Renal cortical epithelial cell (primary cell): Measurements from ENCODE around the gene DHX8. TPM values are rescaled to one million over a fixed set of nuclear protein-coding genes. Genes with fewer than 3 reads are reported as not detected.

Experiments used
- DNase-seq: peaks from one replicate; pipeline ENCODE4 v3.0.0-alpha.2; 2011; ENCODE audit warnings: low read depth
- total RNA-seq: library from RNA; depleted of rRNA; stranded (reverse); fragments of >200 nt; gene quantifications from 2 replicates; pipeline ENCODE4 v1.2.3, GENCODE V29; 2014

The DHX8 gene
- total RNA-seq, 1 donor from 2014 or later, result 57.4 TPM

DNA sequence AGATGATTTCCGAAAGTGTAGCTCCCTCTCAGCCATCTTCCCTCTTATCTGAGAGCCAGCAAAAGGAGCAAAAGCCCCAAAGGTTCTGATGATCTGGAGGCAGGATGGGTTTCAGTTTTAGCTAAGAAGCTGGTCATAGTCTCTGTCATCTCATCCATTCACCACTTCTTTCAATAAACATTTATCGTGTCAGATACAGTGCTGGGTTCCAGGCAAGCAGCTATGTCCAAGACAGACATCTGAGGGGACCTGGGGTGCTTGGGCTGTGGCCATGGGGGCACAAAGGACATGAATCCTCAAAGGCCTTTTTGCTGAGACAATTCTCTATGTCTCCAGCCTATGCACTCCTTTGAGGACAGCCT, 63.4 kb downstream of the DHX8 start:
- no peak for DNase-seq

DNA sequence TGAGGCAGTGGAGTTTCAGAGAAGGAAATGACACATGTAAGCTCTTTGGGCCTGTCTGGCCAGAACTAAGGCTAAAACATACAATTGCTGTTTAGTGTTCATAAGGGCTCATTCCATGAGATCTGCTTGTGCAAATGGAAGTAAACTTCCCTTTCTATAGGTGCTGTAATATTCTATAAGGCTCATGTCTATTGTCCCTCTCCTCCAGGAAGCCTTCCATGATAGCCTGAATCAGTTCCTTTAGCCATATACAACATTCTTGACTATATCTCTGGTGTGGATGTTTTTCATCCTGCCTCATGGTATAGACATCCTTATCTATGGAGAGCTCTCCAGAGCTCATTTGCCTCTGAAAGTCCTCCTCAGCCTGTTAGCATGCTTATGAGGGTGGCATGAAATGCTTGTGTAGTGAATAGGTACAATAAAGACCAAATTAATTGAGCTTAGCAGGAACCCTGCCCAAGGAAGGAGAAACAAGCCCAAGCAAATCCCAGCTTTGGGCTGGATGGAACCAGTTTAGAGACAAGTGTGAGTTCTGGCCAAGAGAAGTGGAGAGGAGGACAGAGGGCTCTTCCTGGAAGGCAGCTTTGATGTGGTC, 64.0 kb downstream of the DHX8 start:
- DNase-seq, result no peak

DNA sequence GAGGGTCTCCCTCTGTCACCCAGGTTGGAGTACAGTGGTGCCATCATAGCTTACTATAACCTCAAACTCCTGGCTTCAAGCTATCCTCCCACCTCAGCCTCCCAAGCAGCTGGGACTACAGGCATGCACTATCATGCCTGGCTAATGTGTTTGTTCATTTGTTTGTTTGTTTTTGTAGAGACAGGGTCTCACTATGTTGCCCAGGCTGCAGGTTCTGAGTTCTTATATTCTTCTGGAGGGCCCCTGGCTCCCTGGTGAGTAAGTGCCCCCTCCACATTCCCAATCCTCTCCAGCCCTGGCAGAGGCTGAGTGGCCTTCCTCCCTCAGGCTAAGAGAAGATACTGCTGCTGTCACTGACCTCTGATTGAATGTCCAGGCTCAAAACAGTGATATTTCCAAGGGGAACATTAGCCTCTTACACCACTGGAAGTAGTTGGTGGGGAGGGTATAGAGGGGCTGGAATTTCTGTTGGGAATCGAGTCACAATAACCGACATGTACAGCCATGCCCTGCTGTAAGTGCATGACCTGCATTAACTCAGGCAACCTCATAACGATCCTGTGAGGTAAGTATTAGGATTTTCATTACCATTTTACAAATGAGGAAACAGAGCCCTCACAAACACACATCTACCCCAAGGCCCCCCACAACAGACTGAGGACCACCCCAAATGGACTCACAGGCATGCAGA, 65.1 kb downstream of the DHX8 start:
- DNase-seq, result no peak

DNA sequence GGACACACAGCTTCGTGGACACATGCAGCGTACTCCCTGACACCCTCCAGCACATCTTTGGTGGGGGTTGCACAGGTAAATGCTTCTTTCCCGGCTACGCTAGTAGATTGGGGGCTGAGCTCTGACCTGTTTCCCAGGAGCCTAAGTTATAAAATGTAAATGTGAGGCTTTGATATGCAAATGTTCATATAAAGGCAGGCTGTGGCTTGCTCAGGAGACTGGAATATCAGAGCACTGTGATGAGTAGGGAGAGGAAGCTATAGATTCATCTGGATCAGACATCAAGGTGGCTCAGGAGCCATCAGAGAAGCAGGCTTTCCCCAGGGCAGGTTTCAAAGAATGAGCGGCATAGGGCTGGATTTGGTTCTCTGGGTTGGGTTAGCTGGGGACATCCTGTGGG, 65.7 kb downstream of the DHX8 start:
- DNase-seq, result no peak

DNA sequence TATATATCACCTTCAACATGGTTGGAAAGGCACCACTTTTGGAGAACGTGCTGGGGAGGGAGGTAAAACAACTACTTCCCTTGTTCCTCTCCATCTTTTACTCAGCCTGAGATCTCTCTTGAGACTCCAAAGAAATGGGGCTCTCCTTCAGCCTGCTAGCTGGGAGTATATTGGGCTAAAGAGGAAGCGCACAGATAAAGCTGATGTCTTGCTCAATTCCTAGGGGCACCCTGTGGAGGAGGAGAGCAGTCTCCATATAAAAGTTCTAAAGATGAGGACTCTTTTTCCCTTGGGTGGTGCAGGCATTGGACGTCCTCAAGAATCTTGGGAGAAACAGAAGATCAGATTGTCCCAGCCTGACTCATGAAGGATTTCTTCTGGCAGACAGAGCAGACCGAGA, 67.0 kb downstream of the DHX8 start:
- no peak for DNase-seq

DNA sequence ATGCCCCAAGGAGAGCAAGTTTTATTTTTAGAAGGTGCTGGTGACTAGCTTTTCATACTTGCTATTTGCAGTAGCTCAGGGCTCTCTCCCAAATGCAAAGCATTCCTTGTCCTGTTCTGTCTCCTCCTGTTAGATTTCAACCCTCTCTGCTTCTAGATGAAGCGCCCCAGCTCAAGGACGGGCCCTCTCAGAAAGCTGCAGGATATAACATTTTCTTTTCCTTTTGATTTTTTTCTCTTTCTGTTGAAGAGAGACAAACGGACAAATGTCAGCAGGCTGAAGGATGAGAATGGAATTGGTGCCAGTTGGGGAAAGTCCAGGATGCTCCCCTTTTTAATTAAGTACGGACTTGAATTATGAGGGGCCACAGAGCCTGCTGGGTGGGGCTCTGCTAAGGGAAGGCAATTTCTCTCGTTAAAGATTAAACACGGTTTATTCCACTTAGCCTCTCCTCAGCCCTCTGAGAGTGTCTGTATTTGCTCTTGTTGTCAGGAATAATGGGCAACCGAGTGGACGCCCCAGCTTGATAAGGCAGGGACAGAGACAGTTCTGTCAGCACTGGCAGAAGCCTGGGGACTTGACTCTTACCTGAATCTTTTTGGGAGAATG, 68.6 kb downstream of the DHX8 start:
- DNase-seq, result no peak

DNA sequence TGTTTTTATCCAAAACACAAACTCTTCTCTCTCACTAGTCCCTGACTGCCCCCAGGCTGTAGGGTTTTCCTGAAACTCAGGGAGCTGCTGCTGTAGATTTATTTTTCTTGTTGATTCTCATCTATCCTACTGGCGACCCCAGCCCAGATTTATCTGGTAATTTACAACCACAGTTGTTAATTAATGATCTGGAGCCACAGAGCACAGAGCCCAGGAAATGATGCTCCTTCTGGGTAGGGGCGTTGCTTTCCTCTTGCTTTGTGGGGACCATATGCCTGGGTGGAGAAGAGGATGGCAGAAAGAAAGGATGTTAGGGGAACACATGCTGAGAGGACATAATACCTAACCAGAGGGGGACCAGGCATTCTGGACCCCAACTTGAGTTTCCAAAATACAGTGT, 69.8 kb downstream of the DHX8 start:
- no peak for DNase-seq

DNA sequence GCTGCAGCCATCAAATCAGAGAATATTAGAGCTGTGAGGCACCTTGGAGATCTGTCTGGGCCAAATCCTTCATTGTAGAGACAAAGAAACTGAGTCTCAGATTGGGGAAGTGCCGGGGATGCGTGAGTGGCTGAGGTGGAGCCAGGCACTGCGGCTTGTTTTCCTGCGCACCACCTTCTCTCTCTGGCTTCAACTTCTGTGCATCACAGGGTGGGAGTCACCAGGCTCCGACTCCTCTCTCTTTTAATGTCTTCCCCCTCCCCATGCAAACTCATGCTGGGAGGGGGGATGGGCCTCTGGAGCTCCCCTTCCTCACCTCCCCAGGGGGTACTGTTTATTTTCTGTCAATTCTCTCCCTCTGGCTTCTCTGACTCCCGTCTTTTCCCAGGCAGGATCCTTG, 71.1 kb downstream of the DHX8 start:
- no peak for DNase-seq

DNA sequence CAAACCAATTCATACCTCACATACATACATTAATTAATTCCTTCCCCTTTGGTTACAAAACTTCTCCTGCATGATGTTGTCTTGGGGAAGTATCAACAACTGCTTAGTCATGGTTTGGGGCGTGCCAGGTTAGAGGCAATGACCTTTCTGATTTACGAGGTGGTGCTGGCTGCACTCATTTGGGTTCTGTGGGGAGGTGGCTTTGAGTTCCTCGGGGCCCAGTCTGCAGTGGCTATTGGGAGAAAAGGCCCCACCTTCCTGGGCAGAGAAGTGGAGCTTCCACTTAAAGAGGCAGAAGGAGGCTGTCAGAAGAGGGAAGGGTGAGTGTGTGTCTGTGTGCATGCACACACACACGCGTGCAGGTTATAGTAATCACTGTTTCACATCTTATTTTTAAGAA, 72.5 kb downstream of the DHX8 start:
- peak; percentile 87 for DNase-seq

DNA sequence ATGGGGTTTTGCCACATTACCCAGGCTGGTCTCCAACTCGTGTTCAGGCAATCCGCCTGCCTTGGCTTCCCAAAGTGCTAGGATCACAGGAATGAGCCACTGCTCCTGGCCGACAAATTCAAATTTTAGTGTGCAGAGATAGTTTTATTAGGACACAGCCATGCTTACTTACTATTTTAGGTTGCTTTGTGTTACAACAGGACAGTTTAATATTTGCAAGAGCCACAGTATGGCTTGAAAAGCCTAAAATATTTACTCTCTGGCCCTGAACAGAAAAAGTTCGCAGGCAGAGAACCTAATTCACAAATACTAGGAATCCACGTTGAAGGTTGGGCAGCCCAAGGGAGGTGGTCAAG, 75.0 kb downstream of the DHX8 start:
- no peak for DNase-seq

DNA sequence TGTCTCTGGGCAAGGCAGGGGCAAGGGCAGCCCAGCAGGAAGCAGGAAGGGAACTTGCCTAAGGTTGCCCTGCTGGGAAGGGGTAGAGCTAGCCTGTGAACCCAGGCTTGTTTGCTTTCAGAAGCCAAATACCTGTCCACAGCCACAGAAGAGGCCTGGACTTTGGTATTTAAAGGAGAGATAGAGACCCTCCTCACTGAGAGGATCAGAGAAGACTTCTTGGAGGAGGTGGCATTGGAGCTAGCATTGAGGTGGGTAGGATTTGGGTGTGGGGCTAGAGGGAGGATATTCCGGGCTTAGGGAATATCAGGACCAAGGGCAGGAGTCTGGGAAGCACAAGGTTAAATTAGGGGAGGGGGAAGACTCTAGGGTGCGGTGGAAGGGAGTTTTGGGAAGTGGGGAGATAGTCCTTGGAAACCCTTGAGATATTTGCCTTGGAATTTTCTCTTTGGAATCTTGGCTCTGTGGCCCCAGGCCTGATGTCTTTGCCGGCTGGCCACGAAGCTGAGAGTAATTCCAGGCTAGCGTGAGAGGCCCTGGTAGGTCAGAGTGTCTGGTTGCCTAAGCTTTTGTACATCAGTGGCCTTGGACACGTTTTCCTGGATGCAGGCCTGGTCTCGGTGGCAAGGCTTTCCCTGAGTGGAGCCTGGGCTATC, 75.5 kb downstream of the DHX8 start:
- DNase-seq, result no peak

DNA sequence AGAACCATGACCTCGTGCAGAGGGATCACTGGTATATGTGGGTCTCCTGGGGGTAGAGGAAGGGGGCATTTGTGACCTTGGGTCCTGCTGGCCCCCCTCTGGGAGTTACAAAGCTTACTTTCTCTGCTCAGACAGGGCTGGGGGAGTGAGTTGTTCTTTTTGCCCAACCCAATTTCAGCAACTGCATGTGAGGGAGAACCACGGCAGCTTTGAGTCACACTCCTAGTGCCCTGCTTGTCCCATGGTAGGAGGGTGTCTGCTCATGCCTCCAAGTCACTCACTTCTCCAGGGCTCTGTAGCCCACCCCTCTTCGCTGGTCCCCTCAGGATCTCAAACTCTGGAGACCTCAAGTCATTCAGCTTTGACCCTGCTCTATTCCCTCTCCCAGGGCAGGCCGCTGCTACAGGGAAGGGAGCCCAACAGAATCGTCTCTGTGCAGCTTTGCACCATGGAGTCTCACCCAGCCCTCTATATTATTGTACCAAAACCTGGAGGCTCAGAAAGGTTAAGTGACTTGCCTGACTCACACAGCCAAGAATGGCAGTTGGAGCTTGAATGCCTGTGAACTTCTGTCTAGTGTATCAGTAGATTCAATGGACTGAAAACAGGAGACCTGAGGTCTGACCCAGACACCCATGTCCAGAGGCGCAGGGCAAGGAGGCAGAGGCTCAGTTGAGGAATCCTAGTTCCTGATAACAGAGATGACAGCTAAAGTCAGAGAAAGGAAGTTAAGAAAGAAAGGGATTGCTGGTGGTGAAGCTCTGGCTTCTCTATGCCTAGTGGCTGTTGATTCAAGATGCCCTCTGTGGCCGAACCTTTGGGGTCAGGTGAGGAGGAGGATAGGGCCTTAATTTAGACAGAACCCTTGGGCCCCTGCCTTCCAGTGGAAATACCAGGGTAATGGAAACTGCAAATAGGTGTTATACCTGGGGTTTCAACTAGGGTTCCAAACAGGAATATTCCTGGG, 77.0 kb downstream of the DHX8 start:
- no peak for DNase-seq

DNA sequence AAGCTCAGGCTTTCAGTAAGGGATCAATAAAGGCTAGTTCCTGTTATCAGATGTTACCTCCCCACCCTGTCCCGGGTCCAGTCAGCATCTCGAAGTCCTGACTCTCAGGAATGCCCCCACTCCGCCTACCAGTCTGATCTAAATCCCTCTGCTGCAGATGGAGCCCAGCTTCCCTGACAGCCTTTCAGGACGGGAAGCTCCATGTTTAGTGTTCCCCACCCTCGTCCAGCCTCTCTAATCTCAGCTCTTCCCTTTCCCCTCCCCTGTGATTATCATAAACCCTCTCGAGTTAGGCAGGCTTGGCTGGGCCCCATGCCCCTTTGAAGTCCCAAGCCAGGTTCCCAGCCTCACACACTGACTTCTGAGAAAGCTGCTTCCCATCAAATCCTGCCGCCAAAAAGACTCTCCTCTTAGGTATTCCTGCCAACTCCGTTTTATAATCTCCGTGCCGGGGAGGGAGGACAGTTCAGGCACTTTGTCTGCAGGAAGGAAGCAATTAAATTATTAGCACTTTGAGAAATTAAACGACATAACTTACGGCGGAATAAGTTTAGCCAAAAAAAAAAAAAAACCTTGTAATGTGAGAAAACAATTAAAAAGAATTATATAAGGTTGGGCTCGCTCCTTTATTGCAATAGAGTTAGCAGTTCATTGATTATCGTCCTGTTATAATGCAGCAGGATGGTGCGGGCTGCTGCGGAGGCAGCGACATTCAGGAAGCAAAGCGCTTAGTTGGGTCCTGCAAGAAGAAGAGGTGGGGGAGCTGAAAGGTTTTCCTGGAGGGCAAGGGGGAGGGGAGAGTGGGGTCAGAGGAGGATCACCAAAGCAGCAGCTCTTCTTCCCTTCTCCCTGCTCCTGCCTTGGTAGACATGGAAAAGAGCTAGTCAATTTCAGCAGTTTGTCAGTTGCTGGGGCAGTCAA, 79.2 kb downstream of the DHX8 start:
- DNase-seq, result no peak

DNA sequence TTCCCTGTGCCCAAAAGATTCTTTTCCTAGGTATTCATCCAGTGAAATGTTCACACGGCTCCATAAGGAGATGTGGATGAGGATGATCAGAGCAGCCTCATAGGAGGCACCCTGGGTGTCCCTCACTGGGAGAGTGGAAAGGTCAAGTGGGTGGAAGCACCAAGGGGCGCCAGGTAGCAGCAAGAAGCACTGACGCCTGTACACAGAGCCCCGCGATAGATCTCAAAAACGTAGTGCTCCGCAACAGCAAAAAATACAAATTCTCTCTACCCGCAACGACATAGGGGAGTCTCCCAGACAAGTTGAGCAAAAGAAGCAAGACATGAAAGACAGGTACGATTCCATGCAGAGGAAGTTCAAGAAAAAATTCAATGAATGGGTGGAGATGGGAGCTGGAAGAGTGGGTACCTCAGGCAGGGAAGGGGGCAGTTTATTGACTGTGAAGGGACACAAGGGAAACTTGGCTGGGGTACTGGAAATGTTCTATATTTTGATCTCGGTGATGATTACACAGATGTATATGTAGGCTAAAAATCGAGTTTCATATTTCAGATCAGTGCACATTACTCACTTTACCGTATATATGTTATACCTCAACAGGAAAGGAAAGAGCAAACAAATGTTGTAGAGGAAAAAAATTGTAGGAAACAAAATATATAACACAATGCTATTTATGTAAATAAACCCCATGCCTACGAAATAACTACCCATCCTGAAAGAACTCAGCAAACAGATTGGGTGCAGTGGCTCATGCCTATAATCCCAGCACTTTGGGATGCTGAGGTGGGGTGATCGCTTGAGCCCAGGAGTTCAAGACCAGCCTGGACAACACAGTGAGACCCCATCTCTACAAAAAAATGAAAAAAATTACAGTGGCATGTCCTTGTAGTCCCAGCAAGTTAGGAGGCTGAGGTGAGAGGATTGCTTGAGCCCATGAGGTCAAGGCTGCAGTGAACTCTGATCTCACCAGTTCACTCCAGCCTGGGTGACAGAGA, 80.1 kb downstream of the DHX8 start:
- DNase-seq, result no peak

DNA sequence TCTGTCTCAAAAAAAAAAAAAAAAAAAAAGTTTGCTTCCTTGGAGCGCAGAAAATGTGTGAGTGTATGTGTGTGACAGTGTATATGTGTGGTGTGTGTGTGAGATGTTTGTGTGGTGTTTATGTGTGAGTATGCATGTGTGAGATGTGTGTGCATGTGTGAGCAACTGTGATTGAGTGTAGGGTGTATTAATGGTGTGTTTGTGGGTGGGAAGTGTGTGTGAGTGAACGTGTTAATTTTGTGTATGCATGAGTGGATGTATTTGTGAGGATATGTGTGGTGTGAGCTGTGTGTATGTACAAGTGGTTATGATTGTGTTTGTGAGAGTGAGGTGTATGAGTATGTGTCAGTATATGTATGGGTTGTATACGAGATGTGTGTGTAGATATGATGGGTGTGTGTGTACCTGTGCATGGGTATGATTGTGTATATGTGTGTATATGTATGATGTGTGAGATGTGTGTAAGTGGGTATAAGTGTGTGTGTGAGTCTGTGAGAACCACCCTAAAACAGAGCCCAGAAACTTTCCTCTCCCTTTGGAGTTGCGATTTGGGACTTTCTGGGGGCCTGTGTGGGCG, 84.8 kb downstream of the DHX8 start:
- no peak for DNase-seq

DNA sequence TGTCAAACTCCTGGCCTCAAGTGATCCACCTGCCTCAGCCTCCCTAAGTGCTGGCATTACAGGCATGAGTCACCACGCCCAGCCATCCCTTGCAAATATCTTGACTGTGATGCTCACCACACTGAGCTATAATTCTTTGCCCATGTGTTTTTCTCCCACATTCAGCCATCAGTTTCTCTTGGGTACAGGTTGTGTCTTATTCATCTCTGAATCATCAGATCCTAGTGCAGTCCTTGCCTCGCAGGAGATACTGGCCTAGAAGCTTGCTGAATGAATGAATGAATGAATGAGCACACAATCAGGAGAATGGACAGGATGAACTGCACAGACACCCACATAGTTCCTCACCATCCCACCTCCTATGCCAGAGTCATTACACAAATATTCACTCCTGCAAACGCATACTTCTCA, 86.7 kb downstream of the DHX8 start:
- DNase-seq, result peak; percentile 90

DNA sequence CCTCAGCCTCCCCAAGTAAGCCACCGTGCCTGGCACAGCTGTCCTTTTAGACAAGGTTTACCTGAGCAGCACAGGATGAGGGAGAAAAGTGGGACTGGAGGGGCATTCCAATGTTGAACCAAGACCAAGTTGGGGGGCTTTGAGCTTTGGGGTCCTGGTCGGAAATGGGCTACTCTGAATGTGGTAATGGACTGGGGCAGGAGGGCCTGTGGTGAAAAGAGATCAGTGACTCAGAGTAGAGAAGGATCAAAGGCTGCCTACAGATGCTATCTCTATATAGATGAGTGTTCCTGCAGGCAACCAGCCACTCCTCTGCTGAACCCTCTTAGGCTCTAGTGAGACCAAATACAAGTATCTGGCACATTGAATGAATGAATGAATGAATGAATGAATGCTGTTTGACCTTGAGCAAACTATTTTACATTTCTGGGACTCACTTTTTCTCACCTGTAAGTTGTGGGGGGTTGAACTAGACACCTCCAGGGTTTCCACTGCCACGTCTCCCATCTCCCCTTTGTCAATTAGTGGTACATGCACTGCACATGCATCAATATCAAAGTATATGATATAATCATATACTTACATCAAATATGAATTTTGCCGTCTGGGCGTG, 88.7 kb downstream of the DHX8 start:
- DNase-seq, result no peak

DNA sequence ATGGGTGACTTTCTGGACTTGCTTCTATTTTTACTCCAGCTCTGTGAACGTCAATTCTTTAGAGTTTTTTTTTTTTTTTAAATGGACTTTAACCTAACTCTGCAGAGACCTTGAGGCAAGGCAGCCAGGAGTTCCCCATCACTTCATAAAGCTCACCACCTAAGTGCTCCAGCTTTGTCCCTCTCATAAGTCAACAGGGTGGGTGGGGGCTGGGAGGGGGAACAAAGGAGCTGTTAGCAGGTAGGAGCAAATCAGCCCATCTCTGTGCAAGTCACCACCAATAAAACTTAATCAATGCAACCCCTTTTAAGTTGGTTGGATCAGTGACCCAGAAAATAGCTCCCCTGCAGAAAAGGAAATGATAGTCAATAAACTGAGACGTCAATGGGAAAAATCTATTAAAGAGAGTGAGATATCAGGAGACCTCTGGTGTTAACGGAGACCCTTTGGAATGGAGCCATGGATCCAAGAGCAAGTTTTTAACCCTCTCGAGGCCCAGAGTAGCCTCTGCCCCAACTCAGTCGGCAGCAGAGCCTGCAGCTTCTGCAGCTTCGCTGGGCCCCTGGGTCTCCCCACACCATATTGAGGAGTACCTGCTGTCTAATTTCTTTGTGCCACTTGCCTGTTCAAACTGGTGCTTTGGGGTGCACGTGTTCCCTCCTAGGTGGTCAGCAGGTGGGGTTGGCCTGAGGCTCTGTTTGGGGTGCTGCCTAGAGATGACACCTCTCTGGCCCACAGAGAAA, 90.0 kb downstream of the DHX8 start:
- DNase-seq, result no peak
